Activated CD4-positive, CD25-positive, alpha-beta regulatory T cell treated with anti-CD3 and anti-CD28 coated beads, Interleukin-2, amount 50 U/mL, for 72 hours (primary cell): ENCODE results near the gene TIGAR.

Source experiments
- DNase-seq: peaks from one replicate; pipeline ENCODE4 v3.0.0; 2021

Gene TIGAR

GRCh38 chr12:4308334-4308950, 12.6 kb upstream of the TIGAR start:
- DNase-seq, result no peak

- DNase-seq, result no peak
Measured at GRCh38 chr12:4311776-4312175, 9.2 kb upstream of the TIGAR start.

GRCh38 chr12:4312251-4312650, 8.8 kb upstream of the TIGAR start:
- no peak for DNase-seq

GRCh38 chr12:4320497-4320852, 538 bp upstream of the TIGAR start:
- DNase-seq, result no peak

GRCh38 chr12:4322726-4323125, 1.7 kb downstream of the TIGAR start:
- DNase-seq, result no peak

- no peak for DNase-seq
Measured at GRCh38 chr12:4323396-4323795, 2.4 kb downstream of the TIGAR start.

- DNase-seq, result no peak
Measured at GRCh38 chr12:4324366-4324765, 3.4 kb downstream of the TIGAR start.

GRCh38 chr12:4325966-4326365, 5.0 kb downstream of the TIGAR start:
- no peak for DNase-seq

- no peak for DNase-seq
Measured at GRCh38 chr12:4327293-4327692, 6.3 kb downstream of the TIGAR start.

- no peak for DNase-seq
Measured at GRCh38 chr12:4330203-4330602, 9.2 kb downstream of the TIGAR start.

- DNase-seq, result no peak
Measured at GRCh38 chr12:4331221-4331620, 10.2 kb downstream of the TIGAR start.

GRCh38 chr12:4331842-4332241, 10.8 kb downstream of the TIGAR start:
- DNase-seq, result no peak

GRCh38 chr12:4346931-4347330, 25.9 kb downstream of the TIGAR start:
- no peak for DNase-seq

- DNase-seq, result no peak
Measured at GRCh38 chr12:4353785-4354208, 32.8 kb downstream of the TIGAR start.

GRCh38 chr12:4355156-4356040, 34.4 kb downstream of the TIGAR start:
- DNase-seq, result no peak

GRCh38 chr12:4356041-4356327, 35.0 kb downstream of the TIGAR start:
- DNase-seq, result peak; percentile 73

- no peak for DNase-seq
Measured at GRCh38 chr12:4366090-4366489, 45.1 kb downstream of the TIGAR start.

GRCh38 chr12:4369548-4369947, 48.5 kb downstream of the TIGAR start:
- DNase-seq, result no peak

GRCh38 chr12:4370265-4370664, 49.3 kb downstream of the TIGAR start:
- no peak for DNase-seq

- no peak for DNase-seq
Measured at GRCh38 chr12:4372653-4373052, 51.6 kb downstream of the TIGAR start.

GRCh38 chr12:4375449-4375848, 54.4 kb downstream of the TIGAR start:
- no peak for DNase-seq

- no peak for DNase-seq
Measured at GRCh38 chr12:4378772-4379171, 57.8 kb downstream of the TIGAR start.

GRCh38 chr12:4379405-4379804, 58.4 kb downstream of the TIGAR start, which contains the start of gene FGF23:
FGF23 (minus strand) TSS chr12:4379712; CDS start chr12:4379582, 130 bp downstream.
- DNase-seq, result no peak

- no peak for DNase-seq
Measured at GRCh38 chr12:4380332-4380731, 59.3 kb downstream of the TIGAR start.
